Fibroblast of the aortic adventitia (primary cell): ENCODE data around the gene RNF125. TPM values are rescaled to one million over a fixed set of nuclear protein-coding genes. Genes with fewer than 3 reads are reported as not detected.
"Not testable (repeated sequence)": the region's sequence is repeated elsewhere in the genome, so short reads cannot be mapped to it uniquely, and the experiment has no call there.

Experiments used
- DNase-seq: peaks from one replicate; pipeline ENCODE4 v3.0.0-alpha.2; 2010; ENCODE audit warnings: low read depth
- H3K4me3 ChIP-seq: 2 replicates; pipeline ENCODE4 v1.5.1; 2011; ENCODE audit warnings: low read depth, mild to moderate bottlenecking, control low read depth, low read length, moderate library complexity
- total RNA-seq: library from RNA; depleted of rRNA; stranded (reverse); fragments of >200 nt; gene quantifications from 2 replicates; pipeline ENCODE4 v1.2.3, GENCODE V29; 2012; ENCODE audit warnings: low replicate concordance
- TF ChIP-seq, protein P1 (sequence below): IDR thresholded peaks from 2 replicates; pipeline ENCODE4 v1.5.1; 2011; ENCODE audit warnings: mild to moderate bottlenecking, low read length, control low read depth, inconsistent platforms; ENCODE audit not compliant: insufficient read depth

Gene RNF125
- total RNA-seq, 1 donor: 1.6 TPM

- DNase-seq: no peak
- TF ChIP-seq, protein P1, sequence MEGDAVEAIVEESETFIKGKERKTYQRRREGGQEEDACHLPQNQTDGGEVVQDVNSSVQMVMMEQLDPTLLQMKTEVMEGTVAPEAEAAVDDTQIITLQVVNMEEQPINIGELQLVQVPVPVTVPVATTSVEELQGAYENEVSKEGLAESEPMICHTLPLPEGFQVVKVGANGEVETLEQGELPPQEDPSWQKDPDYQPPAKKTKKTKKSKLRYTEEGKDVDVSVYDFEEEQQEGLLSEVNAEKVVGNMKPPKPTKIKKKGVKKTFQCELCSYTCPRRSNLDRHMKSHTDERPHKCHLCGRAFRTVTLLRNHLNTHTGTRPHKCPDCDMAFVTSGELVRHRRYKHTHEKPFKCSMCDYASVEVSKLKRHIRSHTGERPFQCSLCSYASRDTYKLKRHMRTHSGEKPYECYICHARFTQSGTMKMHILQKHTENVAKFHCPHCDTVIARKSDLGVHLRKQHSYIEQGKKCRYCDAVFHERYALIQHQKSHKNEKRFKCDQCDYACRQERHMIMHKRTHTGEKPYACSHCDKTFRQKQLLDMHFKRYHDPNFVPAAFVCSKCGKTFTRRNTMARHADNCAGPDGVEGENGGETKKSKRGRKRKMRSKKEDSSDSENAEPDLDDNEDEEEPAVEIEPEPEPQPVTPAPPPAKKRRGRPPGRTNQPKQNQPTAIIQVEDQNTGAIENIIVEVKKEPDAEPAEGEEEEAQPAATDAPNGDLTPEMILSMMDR: no peak
- no peak overlapping the region for H3K4me3 ChIP-seq
These were observed 8.4 kb upstream of the RNF125 start for GRCh38 chr18:32010124-32010721.

DNA sequence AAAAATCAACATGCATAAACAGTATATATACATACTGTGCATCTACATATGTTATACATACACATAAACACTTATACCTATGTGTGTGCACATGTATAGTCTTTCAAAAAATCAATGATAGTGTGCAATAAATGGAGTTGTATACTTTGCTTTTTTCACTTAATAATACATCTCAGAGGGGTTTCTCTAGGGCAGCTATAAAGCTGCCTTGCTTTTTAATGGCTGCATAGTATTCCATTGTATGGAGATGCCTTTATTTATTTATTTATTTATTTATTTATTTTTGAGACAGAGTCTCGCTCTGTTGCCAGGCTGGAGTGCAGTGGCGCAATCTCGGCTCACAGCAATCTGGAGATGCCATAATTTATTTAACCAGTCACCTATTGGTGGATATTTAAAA, 7.4 kb upstream of the RNF125 start:
- H3K4me3 ChIP-seq: no peak overlapping the region
- no peak for DNase-seq
- TF ChIP-seq, protein P1: no peak

DNA sequence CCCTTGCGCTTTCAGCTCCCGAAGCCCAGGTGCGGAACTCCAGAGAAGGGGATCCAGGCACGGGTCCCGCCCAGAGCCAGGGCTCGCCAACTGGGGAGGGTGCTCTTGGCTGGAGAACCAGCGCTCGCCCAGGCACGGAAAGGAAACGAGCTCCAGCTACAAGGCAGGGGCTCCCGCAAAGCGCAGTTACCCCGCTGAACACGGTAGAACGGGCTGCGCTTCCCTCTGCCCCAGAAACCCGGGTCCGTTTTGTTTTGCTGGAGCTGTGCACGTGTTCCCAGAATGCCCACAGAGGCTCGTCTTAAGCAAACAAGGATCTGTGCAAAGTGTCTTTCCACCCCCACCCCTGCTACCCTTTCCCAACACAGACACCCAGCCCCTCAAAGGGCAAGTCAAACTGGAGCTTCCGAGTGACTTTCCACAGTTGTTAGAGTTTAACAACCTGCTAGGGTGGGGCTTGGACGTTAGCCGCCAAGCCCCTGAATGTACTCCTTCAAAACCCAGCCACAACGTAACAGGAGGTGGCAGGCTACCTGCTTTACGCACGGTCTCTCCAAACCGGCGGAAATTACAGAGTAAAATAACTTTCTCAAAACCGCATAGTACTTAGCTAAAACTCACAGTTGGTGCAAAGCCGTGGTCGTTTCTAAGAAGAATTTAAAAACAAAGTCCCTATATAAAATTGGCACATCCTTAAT, 775 bp downstream of the RNF125 start:
- peak overlapping the region; percentile 66 for H3K4me3 ChIP-seq
- peak; percentile 28 for DNase-seq
- TF ChIP-seq, protein P1: no peak

DNA sequence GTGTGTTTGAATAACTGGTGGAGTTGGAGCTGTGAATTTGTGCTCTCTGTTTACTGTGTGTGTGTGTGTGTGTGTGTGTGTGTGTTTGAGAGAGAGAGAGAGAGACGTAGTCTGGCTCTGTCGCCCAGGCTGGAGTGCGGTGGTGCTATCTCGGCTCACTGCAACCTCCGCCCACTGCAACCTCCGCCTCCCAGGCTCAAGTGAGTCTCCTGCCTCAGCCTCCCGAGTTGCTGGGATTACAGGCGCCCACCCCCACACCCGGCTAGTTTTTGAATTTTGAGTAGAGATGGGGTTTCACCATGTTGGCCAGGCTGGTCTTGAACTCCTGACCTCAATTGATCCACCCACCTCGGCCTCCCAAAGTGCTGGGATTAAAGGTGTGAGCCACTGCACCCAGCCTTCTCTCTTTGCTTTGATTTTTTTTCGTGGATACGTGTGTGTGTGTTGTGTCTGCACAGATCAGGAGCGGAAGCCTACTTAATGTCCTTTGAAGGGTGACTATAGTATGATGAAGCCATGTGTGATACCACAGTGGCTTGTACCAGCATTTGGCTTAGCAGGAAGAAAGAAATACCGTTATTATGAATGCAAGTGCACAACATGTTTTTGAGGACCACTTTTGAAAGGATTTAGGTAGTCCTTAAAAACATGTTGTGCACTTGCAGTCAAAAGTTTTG, 1.5 kb downstream of the RNF125 start:
- not testable (repeated sequence) for DNase-seq, H3K4me3 ChIP-seq

DNA sequence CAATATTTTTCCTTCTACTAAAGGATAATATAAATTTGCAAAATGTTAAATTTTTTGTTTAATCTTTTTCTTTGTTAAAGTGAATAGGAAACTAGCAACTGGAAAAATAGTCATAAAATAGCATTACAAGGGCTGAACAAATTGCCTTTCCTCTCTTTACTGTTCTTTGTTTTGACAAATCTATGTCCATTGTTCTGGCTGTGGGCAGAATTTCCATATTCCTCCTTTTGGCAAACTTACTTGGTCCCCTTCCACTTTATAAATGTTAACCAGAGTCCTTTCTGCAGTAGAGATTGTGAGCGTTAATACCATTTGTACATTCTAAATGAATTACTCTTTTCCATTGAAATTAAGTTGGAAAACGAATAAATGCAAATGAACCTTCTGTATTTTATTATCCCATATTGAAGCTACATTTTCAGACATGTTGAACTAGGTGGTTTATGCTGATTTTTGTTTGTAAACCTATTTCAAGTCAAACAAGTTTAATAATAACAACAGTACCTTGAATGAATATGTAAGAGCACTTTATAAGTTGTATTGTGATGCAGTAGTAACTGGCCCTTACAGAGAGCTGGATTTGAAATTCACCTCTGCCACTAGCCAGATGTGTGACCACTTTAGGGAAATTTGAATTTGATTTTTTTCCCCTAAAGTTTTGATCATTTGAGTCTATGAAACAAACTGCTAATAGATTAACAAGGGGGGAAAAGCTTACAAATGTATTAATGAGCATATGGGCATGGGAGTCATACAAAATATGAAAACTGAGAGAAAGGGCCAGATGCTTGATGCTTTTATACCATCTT, 3.3 kb downstream of the RNF125 start:
- TF ChIP-seq, protein P1: no peak
- no peak overlapping the region for H3K4me3 ChIP-seq
- DNase-seq: no peak

GRCh38 chr18:32025744-32026143, 7.1 kb downstream of the RNF125 start:
- no peak overlapping the region for H3K4me3 ChIP-seq
- DNase-seq: no peak
- TF ChIP-seq, protein P1: no peak

DNA sequence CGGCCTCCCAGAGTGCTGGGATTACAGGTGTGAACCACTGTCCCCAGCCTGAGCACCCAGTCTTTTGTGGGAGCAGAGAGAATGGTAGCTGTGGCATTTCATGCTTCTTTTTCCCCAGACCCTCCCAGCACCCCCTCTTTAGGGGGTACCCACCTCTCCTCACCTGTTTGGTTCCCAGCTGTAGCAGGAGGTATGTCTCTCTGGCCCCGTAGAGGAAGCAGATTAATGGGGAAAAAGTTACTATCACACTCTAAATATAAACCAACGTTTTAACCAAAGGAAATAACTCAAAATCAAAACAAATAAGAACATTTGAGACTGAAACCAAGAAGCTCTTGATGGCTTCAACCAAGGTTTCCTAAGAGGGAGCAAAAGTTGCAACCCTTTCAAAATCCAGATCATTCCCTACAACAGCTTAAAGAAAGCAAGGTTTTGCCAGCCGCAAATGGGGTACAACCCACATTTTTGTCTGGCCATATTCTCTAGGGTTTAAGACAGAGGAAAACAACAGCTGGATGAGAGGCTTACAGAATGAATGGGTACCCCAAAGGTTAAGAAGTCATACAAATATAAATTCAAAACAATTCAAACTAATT, 8.0 kb downstream of the RNF125 start:
- no peak overlapping the region for H3K4me3 ChIP-seq
- no peak for DNase-seq
- TF ChIP-seq, protein P1: no peak
